ENCODE data around the gene DNAJC25. TPM values are rescaled to one million over a fixed set of nuclear protein-coding genes. Genes with fewer than 3 reads are reported as not detected.

DNAJC25 gene
- total and polyA plus RNA-seq, 2 experiments from 2014 or later: 8.4 to 8.9 TPM

GRCh38 chr9:111586378-111586777, 44.8 kb upstream of the DNAJC25 start:
- H3K4me2 ChIP-seq: no peak overlapping the region
- peaks cover 16% of the 10 kb centered on the region for H3K36me3 Mint-ChIP-seq (ENCODE audit: low read depth)
- H3K4me1 Mint-ChIP-seq: no peaks in the 10 kb centered on the region
- ATAC-seq (no peak), DNase-seq (ENCODE audit: low spot score) (no peak)
- H3K9me3 Mint-ChIP-seq: no peaks in the 10 kb centered on the region
- no peaks in the 10 kb centered on the region for H3F3A ChIP-seq (replicated peaks; ENCODE audit: low read depth)
- H3K4me1 ChIP-seq (ENCODE audit: insufficient read depth): no peaks in the 10 kb centered on the region
- H2AFZ ChIP-seq: no peak overlapping the region
- TF ChIP-seq CREB1 (CRISPR knock-in tag; IDR thresholded peaks at IDR 0.05; ENCODE audit: low read depth) (no peak), NANOG (IDR thresholded peaks at IDR 0.05; ENCODE audit: borderline replicate concordance) (no peak), STAT1 (IDR thresholded peaks at IDR 0.05; ENCODE audit: unreplicated experiment) (no peak), EZH2 (IDR thresholded peaks at IDR 0.05; ENCODE audit: low read depth, unreplicated experiment) (no peak), ZNF462 (CRISPR knock-in tag; IDR thresholded peaks at IDR 0.05) (no peak), ZNF114 (CRISPR knock-in tag; IDR thresholded peaks at IDR 0.05) (no peak), ZNF331 (CRISPR knock-in tag; IDR thresholded peaks at IDR 0.05; ENCODE audit: low read depth) (no peak), POLR2AphosphoS5 (IDR thresholded peaks at IDR 0.05; ENCODE audit: low read depth) (no peak), CTCF (conservative IDR thresholded peaks at IDR 0.05; ENCODE audit: low read depth in 2 of 2) (no peak), JUNB (IDR thresholded peaks at IDR 0.05; ENCODE audit: unreplicated experiment) (no peak), EZH2phosphoT487 (IDR thresholded peaks at IDR 0.05; ENCODE audit: unreplicated experiment) (no peak)
- TF ChIP-seq, protein P1, sequence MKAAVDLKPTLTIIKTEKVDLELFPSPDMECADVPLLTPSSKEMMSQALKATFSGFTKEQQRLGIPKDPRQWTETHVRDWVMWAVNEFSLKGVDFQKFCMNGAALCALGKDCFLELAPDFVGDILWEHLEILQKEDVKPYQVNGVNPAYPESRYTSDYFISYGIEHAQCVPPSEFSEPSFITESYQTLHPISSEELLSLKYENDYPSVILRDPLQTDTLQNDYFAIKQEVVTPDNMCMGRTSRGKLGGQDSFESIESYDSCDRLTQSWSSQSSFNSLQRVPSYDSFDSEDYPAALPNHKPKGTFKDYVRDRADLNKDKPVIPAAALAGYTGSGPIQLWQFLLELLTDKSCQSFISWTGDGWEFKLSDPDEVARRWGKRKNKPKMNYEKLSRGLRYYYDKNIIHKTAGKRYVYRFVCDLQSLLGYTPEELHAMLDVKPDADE (IDR thresholded peaks at IDR 0.05): no peak
- TF ChIP-seq, protein P2, sequence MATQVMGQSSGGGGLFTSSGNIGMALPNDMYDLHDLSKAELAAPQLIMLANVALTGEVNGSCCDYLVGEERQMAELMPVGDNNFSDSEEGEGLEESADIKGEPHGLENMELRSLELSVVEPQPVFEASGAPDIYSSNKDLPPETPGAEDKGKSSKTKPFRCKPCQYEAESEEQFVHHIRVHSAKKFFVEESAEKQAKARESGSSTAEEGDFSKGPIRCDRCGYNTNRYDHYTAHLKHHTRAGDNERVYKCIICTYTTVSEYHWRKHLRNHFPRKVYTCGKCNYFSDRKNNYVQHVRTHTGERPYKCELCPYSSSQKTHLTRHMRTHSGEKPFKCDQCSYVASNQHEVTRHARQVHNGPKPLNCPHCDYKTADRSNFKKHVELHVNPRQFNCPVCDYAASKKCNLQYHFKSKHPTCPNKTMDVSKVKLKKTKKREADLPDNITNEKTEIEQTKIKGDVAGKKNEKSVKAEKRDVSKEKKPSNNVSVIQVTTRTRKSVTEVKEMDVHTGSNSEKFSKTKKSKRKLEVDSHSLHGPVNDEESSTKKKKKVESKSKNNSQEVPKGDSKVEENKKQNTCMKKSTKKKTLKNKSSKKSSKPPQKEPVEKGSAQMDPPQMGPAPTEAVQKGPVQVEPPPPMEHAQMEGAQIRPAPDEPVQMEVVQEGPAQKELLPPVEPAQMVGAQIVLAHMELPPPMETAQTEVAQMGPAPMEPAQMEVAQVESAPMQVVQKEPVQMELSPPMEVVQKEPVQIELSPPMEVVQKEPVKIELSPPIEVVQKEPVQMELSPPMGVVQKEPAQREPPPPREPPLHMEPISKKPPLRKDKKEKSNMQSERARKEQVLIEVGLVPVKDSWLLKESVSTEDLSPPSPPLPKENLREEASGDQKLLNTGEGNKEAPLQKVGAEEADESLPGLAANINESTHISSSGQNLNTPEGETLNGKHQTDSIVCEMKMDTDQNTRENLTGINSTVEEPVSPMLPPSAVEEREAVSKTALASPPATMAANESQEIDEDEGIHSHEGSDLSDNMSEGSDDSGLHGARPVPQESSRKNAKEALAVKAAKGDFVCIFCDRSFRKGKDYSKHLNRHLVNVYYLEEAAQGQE (IDR thresholded peaks at IDR 0.05; ENCODE audit: unreplicated experiment): no peak
- no peaks in the 10 kb centered on the region for H3K27me3 ChIP-seq (ENCODE audit: insufficient read depth)
- H3K9me2 ChIP-seq (ENCODE audit: insufficient read depth): no peaks in the 10 kb centered on the region; the same call in 1 of the 2 replicates
- H3K27ac ChIP-seq (ENCODE audit: low read depth): no peak overlapping the region
- H3K27me3 Mint-ChIP-seq (ENCODE audit: insufficient read depth, low read depth, poor library complexity): peaks cover 2% of the 10 kb centered on the region
- H3K4me3 ChIP-seq: no peak overlapping the region
- H3K4me3 Mint-ChIP-seq: no peak overlapping the region
- H3K79me2 ChIP-seq (replicated peaks; ENCODE audit: insufficient read depth): no peaks in the 10 kb centered on the region
- no peaks in the 10 kb centered on the region; the same call in 1 of the 2 replicates for H3K36me3 ChIP-seq (ENCODE audit: insufficient read depth)
- H4K20me1 ChIP-seq (replicated peaks; ENCODE audit: insufficient read depth): no peaks in the 10 kb centered on the region
- H3K27ac Mint-ChIP-seq: no peak overlapping the region

Data from GM23338 (cell line).